NCI-H510A (cell line): ENCODE data around the gene SPDYC.
"Not testable (repeated sequence)": the region's sequence is repeated elsewhere in the genome, so short reads cannot be mapped to it uniquely, and the experiment has no call there.

ENCODE experiments used
- DNase-seq: peaks from one replicate; lab custom pipeline; 2025; lab: John Stamatoyannopoulos, UW

SPDYC gene

GRCh38 chr11:65134240-65134951 lies 35.6 kb upstream of the SPDYC start, which contains the start of gene SYVN1:
TSS of gene SYVN1 (minus strand) at chr11:65134519. CDS start at chr11:65133601, 918 bp downstream.
- peak; percentile 86 for DNase-seq

- DNase-seq = peak; percentile 97
These were observed 34.9 kb upstream of the SPDYC start for GRCh38 chr11:65134952-65135632.

GRCh38 chr11:65135633-65136145 lies 34.3 kb upstream of the SPDYC start:
- DNase-seq = no peak

- no peak for DNase-seq
These were observed 33.4 kb upstream of the SPDYC start for GRCh38 chr11:65136515-65137096.

GRCh38 chr11:65141896-65142494 lies 28.0 kb upstream of the SPDYC start:
- DNase-seq = no peak

GRCh38 chr11:65147352-65148075 lies 22.5 kb upstream of the SPDYC start:
- no peak for DNase-seq

- no peak for DNase-seq
These were observed 21.4 kb upstream of the SPDYC start for GRCh38 chr11:65148657-65149056.

- not testable (repeated sequence) for DNase-seq
These were observed 19.9 kb upstream of the SPDYC start for GRCh38 chr11:65150131-65150508.

- DNase-seq = peak; percentile 65
These were observed 19.3 kb upstream of the SPDYC start for GRCh38 chr11:65150509-65151299.

GRCh38 chr11:65151331-65151899 lies 18.6 kb upstream of the SPDYC start:
- no peak for DNase-seq

GRCh38 chr11:65152122-65152521 lies 17.9 kb upstream of the SPDYC start:
- no peak for DNase-seq

- DNase-seq = no peak
These were observed 13.8 kb upstream of the SPDYC start for GRCh38 chr11:65156256-65156655.

GRCh38 chr11:65156926-65157325 lies 13.1 kb upstream of the SPDYC start:
- no peak for DNase-seq

- DNase-seq = no peak
These were observed 12.7 kb upstream of the SPDYC start for GRCh38 chr11:65157336-65157735.

- DNase-seq = no peak
These were observed 11.0 kb upstream of the SPDYC start for GRCh38 chr11:65159012-65159411.

- no peak for DNase-seq
These were observed 9.4 kb upstream of the SPDYC start for GRCh38 chr11:65160643-65161042.

- DNase-seq = no peak
These were observed 6.3 kb upstream of the SPDYC start for GRCh38 chr11:65163684-65164083.

GRCh38 chr11:65165410-65166317 lies 4.4 kb upstream of the SPDYC start:
- DNase-seq = no peak

GRCh38 chr11:65166893-65167292 lies 3.1 kb upstream of the SPDYC start:
- no peak for DNase-seq

GRCh38 chr11:65167656-65168055 lies 2.4 kb upstream of the SPDYC start:
- no peak for DNase-seq
